GM19328 (cell line): ENCODE measurements around the gene ENTPD5.
"Not testable (repeated sequence)": the region's sequence is repeated elsewhere in the genome, so short reads cannot be mapped to it uniquely, and the experiment has no call there.

Experiments
- ATAC-seq: cut with Tn5 transposase; IDR thresholded peaks from one replicate; pipeline ENCODE4 v1.9.1; 2021; ENCODE audit warnings: mild to moderate bottlenecking, moderate library complexity; ENCODE audit not compliant: unreplicated experiment

The ENTPD5 gene

GRCh38 chr14:73945159-73945670, 73.9 kb downstream of the ENTPD5 start:
- ATAC-seq: no peak

DNA sequence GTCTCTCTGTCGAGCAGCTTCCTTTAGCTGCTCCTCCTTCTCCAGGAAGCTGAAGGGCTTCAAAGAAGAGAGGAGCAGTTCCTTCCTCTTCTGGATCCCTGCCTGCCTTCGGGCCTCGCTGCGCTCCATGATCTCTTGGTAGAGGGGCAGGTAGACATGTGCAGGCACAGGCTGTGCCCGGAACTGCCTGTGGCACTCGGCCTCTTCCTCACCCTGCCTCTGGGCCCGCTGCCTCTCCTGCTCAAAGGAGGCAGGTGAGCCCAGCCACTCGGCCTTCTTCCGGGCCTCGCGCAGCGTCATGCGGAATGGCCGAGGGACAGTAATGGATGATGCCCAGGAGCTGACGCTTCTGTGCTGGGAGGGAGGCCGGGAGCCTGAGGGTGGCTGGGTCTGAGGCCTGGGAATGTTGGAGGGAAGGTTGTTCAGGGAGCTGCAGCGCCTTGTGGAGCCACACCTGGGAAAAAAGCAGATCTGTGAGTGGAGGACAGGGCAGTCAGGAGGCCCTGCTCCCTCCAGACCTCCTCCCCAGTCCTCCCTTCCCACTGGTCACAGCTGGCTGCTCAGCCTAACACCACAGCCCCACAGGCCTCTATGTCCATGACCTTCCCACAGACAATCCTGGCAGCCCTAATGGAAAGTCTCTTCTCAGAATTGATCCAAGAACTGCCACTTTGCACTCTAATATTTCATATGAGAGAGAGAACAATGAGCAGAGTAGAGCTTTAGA, 74.5 kb downstream of the ENTPD5 start:
- ATAC-seq: no peak

GRCh38 chr14:73943083-73943482, 76.0 kb downstream of the ENTPD5 start:
- no peak for ATAC-seq

GRCh38 chr14:73942180-73942579, 76.9 kb downstream of the ENTPD5 start:
- no peak for ATAC-seq

GRCh38 chr14:73937012-73937411, 82.1 kb downstream of the ENTPD5 start:
- no peak for ATAC-seq

- no peak for ATAC-seq
Measured at GRCh38 chr14:73936548-73936947, 82.5 kb downstream of the ENTPD5 start.

- ATAC-seq: no peak
Measured at GRCh38 chr14:73935666-73936065, 83.4 kb downstream of the ENTPD5 start.

- ATAC-seq: no peak
Measured at GRCh38 chr14:73924337-73924736, 94.8 kb downstream of the ENTPD5 start.

DNA sequence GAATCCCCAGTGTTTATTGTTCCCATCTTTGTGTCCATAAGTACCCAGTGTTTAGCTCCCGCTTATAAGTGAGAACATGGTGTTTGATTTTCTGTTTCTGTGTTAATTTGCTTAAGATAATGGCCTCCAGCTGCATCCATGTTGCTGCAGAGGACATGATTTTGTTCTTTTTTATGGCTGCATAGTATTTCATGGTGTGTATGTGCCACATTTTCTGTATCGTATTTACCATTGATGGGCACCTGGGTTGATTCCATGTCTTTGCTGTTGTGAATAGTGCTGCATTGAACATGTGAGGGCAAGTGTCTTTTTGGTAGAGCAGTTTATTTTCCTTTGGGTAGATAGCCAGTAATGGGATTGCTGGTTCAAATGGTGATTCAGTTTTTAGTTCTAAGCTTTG, 99.6 kb downstream of the ENTPD5 start:
- ATAC-seq: not testable (repeated sequence)

DNA sequence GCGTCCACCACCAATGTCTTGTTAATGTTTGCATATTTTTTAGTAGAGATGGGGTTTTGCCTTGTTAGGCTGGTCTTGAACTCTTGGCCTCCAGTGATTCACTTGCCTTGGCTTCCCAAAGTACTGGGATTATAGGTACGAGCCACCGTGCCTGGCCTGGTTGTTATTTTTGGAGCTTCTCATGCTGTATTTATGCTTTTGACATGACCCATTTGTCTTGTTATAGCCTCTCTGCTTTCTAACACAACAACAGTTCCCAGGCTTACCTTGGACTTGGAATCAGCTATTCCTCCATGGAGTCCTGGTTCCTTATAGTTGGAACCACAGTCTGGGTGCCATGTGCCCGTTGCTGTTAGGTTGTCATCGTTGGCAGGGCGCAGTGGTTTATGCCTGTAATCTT, 102.8 kb downstream of the ENTPD5 start:
- ATAC-seq: no peak

DNA sequence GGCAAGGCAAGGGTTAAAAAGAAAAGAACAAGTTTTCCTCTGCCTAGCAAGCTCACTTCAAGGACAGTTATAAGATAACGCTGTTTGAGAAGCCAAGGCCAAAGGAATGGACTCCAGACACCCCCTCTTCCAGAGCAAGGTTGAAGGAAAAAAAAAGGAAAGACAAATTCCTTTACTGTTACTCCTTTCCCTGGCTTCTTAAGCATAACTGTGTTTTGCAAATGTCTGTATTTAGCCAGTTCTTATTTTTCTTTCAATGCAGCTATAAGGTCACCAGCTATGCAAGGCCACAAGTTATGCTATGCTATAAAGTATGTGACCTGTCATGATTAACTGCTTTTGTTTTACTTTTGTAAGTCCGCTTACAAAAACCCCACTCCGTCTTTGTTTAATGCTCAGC, 105.8 kb downstream of the ENTPD5 start:
- no peak for ATAC-seq

DNA sequence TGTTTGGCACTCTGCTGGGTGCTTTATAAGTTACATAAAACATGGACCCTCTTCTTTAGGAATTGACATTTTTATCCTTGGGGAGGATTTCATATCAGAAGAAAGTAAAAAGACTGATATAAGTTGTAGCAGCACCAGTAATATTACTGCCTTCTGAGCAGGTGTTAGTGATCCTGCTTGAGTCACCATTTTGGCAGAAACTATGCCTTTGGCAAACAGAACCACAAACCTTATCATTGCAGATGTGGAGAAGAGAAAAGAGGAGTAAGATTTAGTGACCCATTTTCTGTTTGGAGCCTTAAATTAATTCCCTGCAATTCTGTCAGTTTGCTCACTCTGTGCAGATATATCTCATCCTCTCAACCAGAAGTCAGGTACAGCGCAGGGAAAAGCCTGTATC, 109.4 kb downstream of the ENTPD5 start:
- no peak for ATAC-seq
